GM12878 (cell line): ENCODE results near the gene C6orf62. TPM values are rescaled to one million over a fixed set of nuclear protein-coding genes. Genes with fewer than 3 reads are reported as not detected.

ENCODE experiments used
- BACH1 ChIP-seq: fragments of 450-650 bp; IDR thresholded peaks from 2 replicates; pipeline ENCODE4 v1.6.1; 2017; ENCODE audit warnings: mild to moderate bottlenecking, borderline replicate concordance
- BCLAF1 ChIP-seq: fragments of 450-650 bp; IDR thresholded peaks from 2 replicates; pipeline ENCODE4 v1.6.1; 2017; ENCODE audit warnings: antibody characterized with exemption, mild to moderate bottlenecking, moderate library complexity
- CHD2 ChIP-seq: IDR thresholded peaks from 2 replicates; pipeline ENCODE4 v1.6.1; 2011; ENCODE audit warnings: low read depth, low read length, improper control_type of control experiment, borderline replicate concordance
- CUX1 ChIP-seq: IDR thresholded peaks from 2 replicates; pipeline ENCODE4 v1.6.1; 2012; ENCODE audit warnings: improper control_type of control experiment, low read depth, low read length; ENCODE audit not compliant: insufficient replicate concordance
- E2F4 ChIP-seq: IDR thresholded peaks from 2 replicates; pipeline ENCODE4 v1.6.1; 2012; ENCODE audit warnings: low read depth, low read length, improper control_type of control experiment
- E4F1 ChIP-seq: fragments of 450-650 bp; IDR thresholded peaks from 2 replicates; pipeline ENCODE4 v1.6.1; 2018; ENCODE audit warnings: borderline replicate concordance, mild to moderate bottlenecking; ENCODE audit not compliant: partially characterized antibody
- ESRRA ChIP-seq: IDR thresholded peaks from 2 replicates; pipeline ENCODE4 v1.6.1; 2012; ENCODE audit warnings: mild to moderate bottlenecking, low read length, improper control_type of control experiment
- HDGF ChIP-seq: fragments of 450-650 bp; IDR thresholded peaks from 2 replicates; pipeline ENCODE4 v1.6.1; 2016; ENCODE audit warnings: antibody characterized with exemption
- JUNB ChIP-seq: IDR thresholded peaks from 2 replicates; pipeline ENCODE4 v1.6.1; 2016; ENCODE audit warnings: antibody characterized with exemption, mild to moderate bottlenecking
- PBX3 ChIP-seq: IDR thresholded peaks from 2 replicates; pipeline ENCODE4 v1.6.1; 2011; ENCODE audit warnings: mild to moderate bottlenecking, low read depth, low read length, moderate library complexity; ENCODE audit not compliant: insufficient replicate concordance
- POLR2AphosphoS5 ChIP-seq: IDR thresholded peaks from 2 replicates; pipeline ENCODE4 v1.6.1; 2011; ENCODE audit warnings: mild to moderate bottlenecking, low read length, inconsistent platforms
- RCOR1 ChIP-seq: conservative IDR thresholded peaks from 2 replicates; pipeline ENCODE4 v1.6.1; 2012; ENCODE audit warnings: low read depth, low read length, improper control_type of control experiment
- SMC3 ChIP-seq: IDR thresholded peaks from 2 replicates; pipeline ENCODE4 v1.6.1; 2011; ENCODE audit warnings: low read length, improper control_type of control experiment, borderline replicate concordance
- ZNF24 ChIP-seq: fragments of 450-650 bp; IDR thresholded peaks from 2 replicates; pipeline ENCODE4 v1.6.1; 2017; ENCODE audit warnings: antibody characterized with exemption, mild to moderate bottlenecking
- ZZZ3 ChIP-seq: IDR thresholded peaks from 2 replicates; pipeline ENCODE4 v1.6.1; 2011; ENCODE audit warnings: low read depth; ENCODE audit not compliant: control insufficient read depth, insufficient read length
- polyA plus RNA-seq, 11 experiments: library from polyadenylated mRNA; depleted of rRNA in 4 of 11; unstranded in 6 of 11; stranded (reverse) in 5 of 11; fragments of >200 nt; fragmentation: Nextera tagmentation in 4 of 11; fragmentation: Illumina TruSeq in 1 of 11; extraction: Ambion mirVana in 4 of 11; extraction: Trizol in 1 of 11; gene quantifications; 1 replicate in 1 of 11; 2 replicates in 10 of 11; pipeline versions ENCODE4 v1.2.1 to v1.2.3, GENCODE V29; 2011 to 2016; ENCODE audit warnings: inconsistent platforms in 2 of 11, missing spikeins in 2 of 11, low read depth in 1 of 11
- total RNA-seq, 4 experiments: library from RNA; depleted of rRNA in 3 of 4; stranded (reverse); fragments of >200 nt in 3 of 4; fragmentation: Illumina TruSeq in 1 of 4; extraction: Trizol in 1 of 4; gene quantifications; 2 replicates each; pipeline versions ENCODE4 v1.2.1 to v1.2.3, GENCODE V29; 2013 to 2021

C6orf62 gene
- total and polyA plus RNA-seq, 10 of the 15 experiments (the other 5 are each of a cell fraction or from before 2014, with no cell fraction given): 55.6 to 565 (median 126) TPM

- TF ChIP-seq CUX1 (peak; percentile 49), E4F1 (no peak), SMC3 (peak; percentile 69; the same call in 1 of the 2 replicates), JUNB (no peak), ESRRA (no peak), ZNF24 (no peak), RCOR1 (no peak), E2F4 (no peak), CHD2 (no peak), POLR2AphosphoS5 (no peak), PBX3 (no peak), BACH1 (no peak), BCLAF1 (no peak), HDGF (no peak), ZZZ3 (no peak)
These were observed 47.9 kb upstream of the C6orf62 start (continued) for GRCh38 chr6:24766680-24767462.
